ENCODE measurements around the gene MIER1.

MIER1 gene

GRCh38 chr1:66932291-66932690 is 7.5 kb downstream of the MIER1 start:
- Histone ChIP-seq H3K27me3 (ENCODE audit: insufficient read depth, low read length, poor library complexity, severe bottlenecking) (no peaks in the 10 kb centered on the region), H3K4me1 (ENCODE audit: insufficient read depth, low read length, poor library complexity, severe bottlenecking) (peaks cover 68% of the 10 kb centered on the region), H3K9ac (ENCODE audit: low read depth, low read length, poor library complexity, severe bottlenecking) (peak overlapping the region; percentile 83), H2AFZ (ENCODE audit: low read length) (no peak overlapping the region), H3K9me3 (ENCODE audit: insufficient read depth, low read depth, low read length) (no peaks in the 10 kb centered on the region), H3K4me2 (ENCODE audit: low read depth, low read length, poor library complexity, severe bottlenecking) (peak overlapping the region; percentile 95), H3K9me2 (replicated peaks; ENCODE audit: low read depth, low read length) (no peaks in the 10 kb centered on the region), H3F3A (ENCODE audit: low read depth) (peaks cover 17% of the 10 kb centered on the region; the same call in 1 of the 2 replicates), H3K79me2 (ENCODE audit: insufficient read depth, low read length) (peaks cover 90% of the 10 kb centered on the region), H4K20me1 (ENCODE audit: insufficient read depth, low read length, poor library complexity, severe bottlenecking) (peaks cover 79% of the 10 kb centered on the region), H3K36me3 (ENCODE audit: insufficient read depth, low read length) (no peaks in the 10 kb centered on the region), H3K4me3 (ENCODE audit: low read length, poor library complexity, severe bottlenecking) (peak overlapping the region; percentile 94)
- TF ChIP-seq CTCF (conservative IDR thresholded peaks at IDR 0.05; ENCODE audit: low read length) (no peak), EZH2phosphoT487 (IDR thresholded peaks at IDR 0.05; ENCODE audit: borderline replicate concordance) (no peak)

- Histone ChIP-seq H3K27me3 (ENCODE audit: insufficient read depth, low read length, poor library complexity, severe bottlenecking) (no peaks in the 10 kb centered on the region), H3K4me3 (ENCODE audit: low read length, poor library complexity, severe bottlenecking) (peak overlapping the region; percentile 94), H2AFZ (ENCODE audit: low read length) (no peak overlapping the region), H3K4me2 (ENCODE audit: low read depth, low read length, poor library complexity, severe bottlenecking) (peak overlapping the region; percentile 95), H3K79me2 (ENCODE audit: insufficient read depth, low read length) (peaks cover 94% of the 10 kb centered on the region), H3K9me2 (replicated peaks; ENCODE audit: low read depth, low read length) (no peaks in the 10 kb centered on the region), H3F3A (ENCODE audit: low read depth) (peaks cover 7% of the 10 kb centered on the region; the same call in 1 of the 2 replicates), H3K36me3 (ENCODE audit: insufficient read depth, low read length) (no peaks in the 10 kb centered on the region), H4K20me1 (ENCODE audit: insufficient read depth, low read length, poor library complexity, severe bottlenecking) (peaks cover 79% of the 10 kb centered on the region), H3K4me1 (ENCODE audit: insufficient read depth, low read length, poor library complexity, severe bottlenecking) (peaks cover 61% of the 10 kb centered on the region), H3K9ac (ENCODE audit: low read depth, low read length, poor library complexity, severe bottlenecking) (peak overlapping the region; percentile 83), H3K9me3 (ENCODE audit: insufficient read depth, low read depth, low read length) (no peaks in the 10 kb centered on the region)
- TF ChIP-seq EZH2phosphoT487 (IDR thresholded peaks at IDR 0.05; ENCODE audit: borderline replicate concordance) (no peak), CTCF (conservative IDR thresholded peaks at IDR 0.05; ENCODE audit: low read length) (no peak)
Observed at GRCh38 chr1:66933887-66934700, 9.3 kb downstream of the MIER1 start.

- Histone ChIP-seq H3K4me3 (ENCODE audit: low read length, poor library complexity, severe bottlenecking) (peak overlapping the region; percentile 15), H3K9ac (ENCODE audit: low read depth, low read length, poor library complexity, severe bottlenecking) (no peak overlapping the region), H3K4me2 (ENCODE audit: low read depth, low read length, poor library complexity, severe bottlenecking) (peak overlapping the region; percentile 47), H3K9me2 (replicated peaks; ENCODE audit: low read depth, low read length) (no peaks in the 10 kb centered on the region), H4K20me1 (ENCODE audit: insufficient read depth, low read length, poor library complexity, severe bottlenecking) (peaks cover 81% of the 10 kb centered on the region), H3K4me1 (ENCODE audit: insufficient read depth, low read length, poor library complexity, severe bottlenecking) (peaks cover 46% of the 10 kb centered on the region), H3K36me3 (ENCODE audit: insufficient read depth, low read length) (peaks cover 16% of the 10 kb centered on the region), H3K79me2 (ENCODE audit: insufficient read depth, low read length) (peaks cover 99% of the 10 kb centered on the region), H3K9me3 (ENCODE audit: insufficient read depth, low read depth, low read length) (no peaks in the 10 kb centered on the region), H2AFZ (ENCODE audit: low read length) (no peak overlapping the region), H3F3A (ENCODE audit: low read depth) (no peaks in the 10 kb centered on the region), H3K27me3 (ENCODE audit: insufficient read depth, low read length, poor library complexity, severe bottlenecking) (no peaks in the 10 kb centered on the region)
- no peak for TF ChIP-seq CTCF (conservative IDR thresholded peaks at IDR 0.05; ENCODE audit: low read length)
Observed at GRCh38 chr1:66937529-66938234, 12.9 kb downstream of the MIER1 start.
